ENCODE results near the gene ST6GALNAC4. TPM values are rescaled to one million over a fixed set of nuclear protein-coding genes. Genes with fewer than 3 reads are reported as not detected.

Gene ST6GALNAC4
- total and polyA plus RNA-seq, 9 of the 15 experiments (the other 6 are each of a cell fraction or from before 2014, with no cell fraction given) = 2.6 to 43.1 (median 15.4) TPM

- TF ChIP-seq NKRF (IDR thresholded peaks at IDR 0.05; ENCODE audit: borderline replicate concordance) (no peak), RAD21 (CRISPR knock-in tag; conservative IDR thresholded peaks at IDR 0.05 in 1 of 2, IDR thresholded peaks at IDR 0.05 in 1 of 2) (peak; percentile 91 to 95), U2AF1 (optimal IDR thresholded peaks at IDR 0.05; ENCODE audit: low read depth, low read length) (no peak), SAFB (IDR thresholded peaks at IDR 0.05; ENCODE audit: borderline replicate concordance, low read depth, low read length) (no peak), KLF6 (CRISPR knock-in tag; IDR thresholded peaks at IDR 0.05; ENCODE audit: borderline replicate concordance) (no peak), ZNF717 (CRISPR knock-in tag; IDR thresholded peaks at IDR 0.05) (no peak), ZBTB26 (CRISPR knock-in tag; IDR thresholded peaks at IDR 0.05) (no peak), SIN3A (IDR thresholded peaks at IDR 0.05; ENCODE audit: borderline replicate concordance in 2 of 2, control insufficient read depth in 1 of 2, low read depth in 2 of 2, low read length in 2 of 2) (no peak), TCF7 (IDR thresholded peaks at IDR 0.05; ENCODE audit: borderline replicate concordance) (no peak), ETV6 (IDR thresholded peaks at IDR 0.05; ENCODE audit: borderline replicate concordance in 1 of 2, low read depth in 2 of 2, low read length in 1 of 2) (no peak), ETV6 (CRISPR knock-in tag; IDR thresholded peaks at IDR 0.05; ENCODE audit: borderline replicate concordance) (no peak)
Measured at GRCh38 chr9:127921557-127922120, 4.8 kb upstream of the ST6GALNAC4 start (continued).
